Ascending aorta (tissue), 2 donors: ENCODE data around the gene DDIT4L. TPM values are rescaled to one million over a fixed set of nuclear protein-coding genes. Genes with fewer than 3 reads are reported as not detected.
A peak's percentile ranks its signal among the peaks of the same experiment; 100 is the strongest.
"Not testable (repeated sequence)": the region's sequence is repeated elsewhere in the genome, so short reads cannot be mapped to it uniquely, and the experiment has no call there.

Source experiments
- DNase-seq, 2 donors: peaks; one replicate each; pipeline ENCODE4 v3.0.0-alpha.2; 2019; ENCODE audit warnings: low spot score in 2 of 2
- H3K27ac ChIP-seq, 2 donors: fragments of 200-600 bp; sonication (generic); one replicate each; pipeline ENCODE4 v1.5.1; 2016 to 2017; ENCODE audit warnings: mild to moderate bottlenecking in 1 of 2
- H3K27me3 ChIP-seq: fragments of 200-600 bp; sonication (generic); one replicate; pipeline ENCODE4 v1.5.1; 2017
- H3K36me3 ChIP-seq, 2 donors: fragments of 200-600 bp; sonication (generic); one replicate each; pipeline ENCODE4 v1.5.1; 2016
- H3K4me1 ChIP-seq, 2 donors: fragments of 200-600 bp; sonication (generic); one replicate each; pipeline ENCODE4 v1.5.1; 2016 to 2017; ENCODE audit warnings: mild to moderate bottlenecking in 1 of 2
- H3K4me3 ChIP-seq, 2 donors: fragments of 200-600 bp; sonication (generic); one replicate each; pipeline ENCODE4 v1.5.1; 2016 to 2017; ENCODE audit warnings: mild to moderate bottlenecking in 1 of 2
- H3K9me3 ChIP-seq, 2 donors: fragments of 200-600 bp; sonication (generic); one replicate each; pipeline ENCODE4 v1.5.1; 2016
- intact Hi-C: fragments of 100-400 bp; cut with DNase I; formaldehyde crosslinking; loops from one replicate; pipeline ENCODE4 v1.15.1; 2023
- total RNA-seq: library from RNA; depleted of rRNA; stranded (reverse); fragments of >200 nt; gene quantifications from one replicate; pipeline ENCODE4 v1.1.0, GENCODE V29; 2016
- TF ChIP-seq, protein P1 (sequence below), 3 experiments: fragments of 200-600 bp in 2 of 3; fragments of 450-650 bp in 1 of 3; sonication (generic) in 2 of 3; IDR thresholded peaks; one replicate each; pipeline ENCODE4 v1.5.1; 2016 to 2019; ENCODE audit warnings: antibody characterized with exemption in 3 of 3, mild to moderate bottlenecking in 1 of 3, moderate library complexity in 1 of 3

Gene DDIT4L
- total RNA-seq, 1 donor from 2014 or later, result 4.8 TPM

DNA sequence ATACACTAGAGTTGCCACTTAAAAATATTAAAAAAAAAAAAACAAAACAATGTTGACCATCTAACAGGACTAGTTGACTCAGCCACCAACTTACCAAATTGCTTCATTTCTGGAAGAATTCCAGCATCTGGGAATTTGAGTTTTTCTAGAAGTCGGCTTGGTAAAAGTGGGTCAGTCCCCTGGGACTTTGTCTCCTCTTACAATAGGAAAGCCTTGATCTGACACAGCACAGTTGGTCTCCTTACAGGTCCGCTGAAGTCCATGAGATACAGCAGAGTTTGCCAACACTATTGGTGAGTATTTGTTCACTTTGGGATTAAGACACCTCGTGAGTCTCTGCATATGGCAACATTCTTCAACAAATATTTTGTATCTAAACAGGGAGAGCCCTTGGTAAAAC is 18.2 kb upstream of the DDIT4L start:
- no peak for DNase-seq
- H3K27me3 ChIP-seq, result no peaks in the 10 kb centered on the region
- TF ChIP-seq, protein P1, sequence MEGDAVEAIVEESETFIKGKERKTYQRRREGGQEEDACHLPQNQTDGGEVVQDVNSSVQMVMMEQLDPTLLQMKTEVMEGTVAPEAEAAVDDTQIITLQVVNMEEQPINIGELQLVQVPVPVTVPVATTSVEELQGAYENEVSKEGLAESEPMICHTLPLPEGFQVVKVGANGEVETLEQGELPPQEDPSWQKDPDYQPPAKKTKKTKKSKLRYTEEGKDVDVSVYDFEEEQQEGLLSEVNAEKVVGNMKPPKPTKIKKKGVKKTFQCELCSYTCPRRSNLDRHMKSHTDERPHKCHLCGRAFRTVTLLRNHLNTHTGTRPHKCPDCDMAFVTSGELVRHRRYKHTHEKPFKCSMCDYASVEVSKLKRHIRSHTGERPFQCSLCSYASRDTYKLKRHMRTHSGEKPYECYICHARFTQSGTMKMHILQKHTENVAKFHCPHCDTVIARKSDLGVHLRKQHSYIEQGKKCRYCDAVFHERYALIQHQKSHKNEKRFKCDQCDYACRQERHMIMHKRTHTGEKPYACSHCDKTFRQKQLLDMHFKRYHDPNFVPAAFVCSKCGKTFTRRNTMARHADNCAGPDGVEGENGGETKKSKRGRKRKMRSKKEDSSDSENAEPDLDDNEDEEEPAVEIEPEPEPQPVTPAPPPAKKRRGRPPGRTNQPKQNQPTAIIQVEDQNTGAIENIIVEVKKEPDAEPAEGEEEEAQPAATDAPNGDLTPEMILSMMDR (IDR thresholded peaks at IDR 0.05), result no peak

GRCh38 chr4:100206850-100207249 is 16.6 kb upstream of the DDIT4L start:
- intact Hi-C loops, result no loop called here
- TF ChIP-seq, protein P1 (IDR thresholded peaks at IDR 0.05), result no peak

More for the DNA sequence above, 18.2 kb upstream of the DDIT4L start:
- Histone ChIP-seq H3K36me3 (no peaks in the 10 kb centered on the region), H3K4me1 (no peaks in the 10 kb centered on the region), H3K9me3 (no peaks in the 10 kb centered on the region), H3K4me3 (no peak overlapping the region), H3K27ac (no peak overlapping the region)
- intact Hi-C loops, result no loop called here

GRCh38 chr4:100198061-100198460 is 7.8 kb upstream of the DDIT4L start:
- Histone ChIP-seq H3K4me1 (no peaks in the 10 kb centered on the region), H3K36me3 (no peaks in the 10 kb centered on the region), H3K27me3 (no peaks in the 10 kb centered on the region), H3K27ac (no peak overlapping the region), H3K9me3 (no peaks in the 10 kb centered on the region), H3K4me3 (no peak overlapping the region)
- TF ChIP-seq, protein P1 (IDR thresholded peaks at IDR 0.05), result no peak
- no peak for DNase-seq
- intact Hi-C loops, result no loop called here

More at GRCh38 chr4:100206850-100207249, 16.6 kb upstream of the DDIT4L start:
- no peaks in the 10 kb centered on the region for H3K36me3 ChIP-seq
- no peak for DNase-seq
- H3K9me3 ChIP-seq, result no peaks in the 10 kb centered on the region
- no peaks in the 10 kb centered on the region for H3K4me1 ChIP-seq
- H3K4me3 ChIP-seq, result no peak overlapping the region
- no peak overlapping the region for H3K27ac ChIP-seq
- no peaks in the 10 kb centered on the region for H3K27me3 ChIP-seq

GRCh38 chr4:100196388-100197071 is 6.3 kb upstream of the DDIT4L start:
- DNase-seq, H3K9me3 ChIP-seq, H3K27ac ChIP-seq, intact Hi-C loops, H3K36me3 ChIP-seq, H3K4me1 ChIP-seq, H3K4me3 ChIP-seq, H3K27me3 ChIP-seq: not testable (repeated sequence)

DNA sequence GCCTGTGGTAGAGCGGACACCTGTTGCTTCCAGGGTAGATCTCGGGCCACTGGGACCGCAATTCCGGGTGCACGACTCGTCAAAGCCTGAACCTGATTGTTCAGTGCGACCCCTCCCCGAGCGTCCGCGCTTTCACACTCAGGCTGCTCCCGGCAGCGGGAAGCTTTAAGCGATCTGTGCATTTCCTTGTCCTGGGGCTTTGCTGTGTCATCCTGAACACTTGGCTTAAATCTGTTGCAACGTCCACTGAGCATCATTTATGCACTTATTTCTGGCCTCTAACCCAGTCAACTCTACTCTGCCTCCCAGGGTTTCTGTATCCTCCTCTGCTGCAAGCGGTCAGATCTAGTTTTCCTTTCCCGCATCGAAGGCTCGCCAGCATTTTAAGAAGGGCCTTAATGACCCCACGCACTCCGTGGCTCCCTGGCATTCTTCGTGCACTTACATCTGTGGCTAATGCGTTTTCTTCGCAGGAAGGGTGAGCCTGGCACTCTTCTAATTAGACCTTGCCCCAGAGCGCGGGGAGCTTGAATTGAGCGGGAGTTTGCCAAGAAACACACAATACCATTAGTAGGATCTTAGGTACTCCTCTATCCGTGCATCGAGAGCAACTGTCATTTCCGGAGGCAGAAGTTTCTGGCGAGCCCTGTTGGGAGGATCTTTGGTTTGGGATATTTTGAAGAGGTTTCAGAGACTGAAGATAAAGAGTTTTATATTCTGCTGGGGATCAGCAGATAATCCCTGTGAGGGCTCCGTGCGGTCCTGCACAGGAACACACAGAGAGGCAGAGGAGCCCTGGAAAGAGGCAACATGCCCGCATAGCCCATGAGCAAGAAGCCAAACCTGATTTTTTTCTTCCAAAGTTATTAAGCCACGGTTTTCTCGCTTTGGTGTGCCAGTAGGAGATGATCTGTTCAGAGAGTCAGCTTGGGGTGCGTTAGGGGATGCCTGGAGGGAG is 654 bp upstream of the DDIT4L start:
- Histone ChIP-seq H3K4me3 (peak overlapping the region; percentile 71 to 86), H3K4me1 (peaks cover 0 to 5% of the 10 kb centered on the region in 2 donors), H3K36me3 (no peaks in the 10 kb centered on the region), H3K9me3 (no peaks in the 10 kb centered on the region), H3K27ac (peak overlapping the region in 1 of 2 donors; percentile 29), H3K27me3 (no peaks in the 10 kb centered on the region)
- intact Hi-C loops, result no loop called here
- no peak for DNase-seq
- TF ChIP-seq, protein P1 (IDR thresholded peaks at IDR 0.05), result no peak

GRCh38 chr4:100188829-100189228 is 1.4 kb downstream of the DDIT4L start:
- TF ChIP-seq, protein P1 (IDR thresholded peaks at IDR 0.05), result no peak
- DNase-seq, result no peak

More at GRCh38 chr4:100188829-100189228, 1.4 kb downstream of the DDIT4L start:
- Histone ChIP-seq H3K4me3 (peak overlapping the region in 1 of 2 donors; percentile 86), H3K9me3 (no peaks in the 10 kb centered on the region), H3K27ac (no peak overlapping the region), H3K4me1 (peaks cover 0 to 5% of the 10 kb centered on the region in 2 donors), H3K27me3 (no peaks in the 10 kb centered on the region), H3K36me3 (no peaks in the 10 kb centered on the region)
- intact Hi-C loops, result loop anchor here (5.0 kb wide), 1 partner anchor 82 kb away; no protein-coding TSS in a partner anchor
